NCI-H345 treated with DMSO at 0.1 percent for 48 hours (cell line): ENCODE data around the gene DLX3.
A peak's percentile ranks its signal among the peaks of the same experiment; 100 is the strongest.

Experiments used
- DNase-seq: peaks from one replicate; lab custom pipeline; 2025; ENCODE audit not compliant: unreplicated experiment; lab: John Stamatoyannopoulos, UW

The DLX3 gene

GRCh38 chr17:50024808-50025207 lies 29.8 kb upstream of the DLX3 start:
- no peak for DNase-seq

GRCh38 chr17:50023520-50023919 lies 28.5 kb upstream of the DLX3 start:
- DNase-seq: no peak

GRCh38 chr17:50022463-50023130 lies 27.6 kb upstream of the DLX3 start:
- DNase-seq: no peak

DNA sequence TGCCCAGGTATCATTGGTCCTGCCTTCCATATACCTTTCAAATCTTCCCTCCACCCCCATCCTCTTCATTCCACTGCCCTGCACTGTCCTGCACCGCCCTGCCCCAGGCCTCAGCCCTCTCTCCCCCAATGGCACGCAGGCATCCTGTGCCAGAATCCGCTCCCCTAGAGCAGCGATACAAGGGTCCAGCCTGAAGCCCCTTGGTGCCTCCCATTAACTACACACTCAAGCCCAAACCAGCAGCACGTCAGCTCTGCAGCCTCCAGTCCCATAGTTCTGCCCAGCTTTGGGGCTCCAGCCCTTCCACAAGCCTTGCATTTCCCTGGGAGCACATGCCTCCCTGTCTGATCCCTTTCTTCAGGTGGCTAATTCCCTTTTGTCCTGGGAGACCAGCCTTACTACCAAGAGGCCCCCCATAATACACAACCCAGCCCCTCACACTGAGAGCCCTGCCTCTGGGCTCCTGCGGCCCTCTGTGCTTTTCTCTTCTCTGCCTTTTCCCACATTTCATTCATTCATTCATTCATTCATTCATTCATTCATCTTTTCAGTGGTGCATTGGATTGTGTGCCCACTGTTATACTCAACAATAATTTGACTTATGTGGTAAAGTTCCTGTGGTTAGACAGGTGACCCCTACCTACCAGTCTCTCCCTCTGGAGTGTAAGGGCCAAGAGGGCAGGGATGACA lies 26.8 kb upstream of the DLX3 start:
- DNase-seq: no peak

DNA sequence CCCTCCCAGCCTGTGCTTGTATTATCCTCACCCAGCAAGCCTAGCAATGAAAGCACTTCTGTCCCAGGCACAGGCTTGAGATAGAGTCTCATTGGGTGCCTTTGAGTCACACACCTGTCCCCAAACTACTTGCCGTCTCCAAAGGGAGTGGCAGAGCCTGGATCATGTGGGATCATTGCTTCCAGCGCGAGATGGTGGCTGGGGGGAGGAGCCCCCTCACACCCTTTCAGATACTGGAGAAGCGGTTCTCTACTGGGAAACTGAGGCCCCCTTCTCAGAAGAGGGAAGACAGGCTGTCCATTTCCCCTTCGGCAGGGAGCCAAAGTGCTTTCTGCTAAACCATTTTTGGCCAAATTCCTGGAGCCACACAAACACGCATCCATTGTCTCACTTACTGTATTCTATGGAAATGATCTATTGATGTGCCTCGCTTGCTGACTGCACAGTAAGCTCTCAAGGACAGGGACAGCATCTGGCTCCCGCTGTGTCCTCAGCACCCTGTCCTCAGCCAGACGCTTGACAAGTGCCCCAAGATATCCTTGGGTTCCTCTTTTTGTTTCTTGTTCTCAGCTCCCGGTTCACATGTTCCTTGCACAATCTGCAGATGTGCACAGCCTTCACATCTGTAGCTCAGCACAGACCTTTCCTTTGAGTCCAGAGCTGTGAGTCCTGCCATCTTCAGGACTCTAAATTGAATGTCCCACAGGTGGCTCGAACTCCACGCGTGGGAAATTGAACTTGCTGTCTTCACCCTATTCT lies 26.0 kb upstream of the DLX3 start:
- no peak for DNase-seq

DNA sequence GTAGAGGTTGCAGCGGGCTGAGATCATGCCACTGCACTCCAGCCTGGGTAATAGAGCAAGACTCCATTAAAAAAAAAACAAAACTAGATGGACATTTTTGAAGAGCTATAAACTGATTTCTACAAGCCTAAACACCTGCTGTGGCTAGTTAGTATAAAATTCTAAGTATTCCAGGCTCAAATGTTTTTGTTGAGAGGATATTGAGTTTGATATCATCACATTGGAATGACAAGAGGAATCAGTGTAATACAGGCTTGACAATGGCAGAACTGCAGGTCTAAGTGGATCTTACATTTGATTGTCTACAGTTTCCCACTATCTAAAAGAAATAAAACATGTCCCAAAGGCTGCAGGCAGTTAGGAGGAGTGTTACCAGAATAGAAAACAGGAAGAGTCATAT lies 23.9 kb upstream of the DLX3 start:
- DNase-seq: no peak

DNA sequence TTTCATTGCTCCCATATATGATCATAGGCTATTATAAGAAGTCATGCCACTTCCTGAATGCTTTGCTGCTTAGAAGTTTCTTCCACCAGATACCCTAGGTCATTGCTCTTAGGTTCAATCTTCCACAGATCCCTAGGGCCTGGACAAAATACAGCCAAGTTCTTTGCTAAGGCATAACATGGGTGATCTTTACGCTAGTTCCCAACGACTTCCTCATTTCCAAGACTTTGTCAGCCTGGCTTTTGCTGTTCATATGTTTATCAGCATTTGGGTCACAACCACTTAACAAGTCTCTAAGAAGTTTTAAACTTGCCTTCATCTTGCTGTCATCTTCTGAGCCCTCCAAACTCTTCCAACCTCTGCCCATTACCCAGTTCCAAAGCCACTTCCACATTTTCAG lies 20.1 kb upstream of the DLX3 start:
- DNase-seq: no peak

DNA sequence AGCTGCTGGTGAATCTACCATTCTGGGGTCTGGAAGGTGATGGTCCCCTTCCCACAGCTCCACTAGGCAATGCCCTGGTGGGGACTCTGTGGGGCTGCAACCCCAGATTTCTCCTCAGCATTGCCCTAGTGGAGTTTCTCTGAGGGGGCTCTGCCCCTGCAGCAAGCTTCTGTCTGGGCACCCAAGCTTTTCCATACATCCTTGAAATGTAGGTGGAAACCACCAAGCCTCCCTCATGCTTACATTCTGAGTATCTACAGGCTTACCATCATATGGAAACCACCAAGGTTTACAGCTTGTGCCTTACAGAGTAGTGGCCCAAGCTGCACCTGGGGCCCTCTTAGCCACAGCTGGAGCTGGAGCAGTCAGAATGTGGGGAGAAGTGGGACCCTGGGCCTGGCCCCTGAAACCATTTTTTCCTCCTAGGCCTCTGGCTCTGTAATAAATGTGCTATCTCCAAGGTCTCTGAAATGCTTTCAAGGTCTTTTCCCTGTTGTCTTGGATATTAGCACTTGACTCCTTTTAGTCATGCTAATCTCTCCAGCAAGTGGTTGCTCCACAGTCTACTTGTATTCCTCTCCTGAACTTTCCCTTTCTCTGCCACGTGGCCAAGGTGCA lies 19.6 kb upstream of the DLX3 start:
- no peak for DNase-seq

DNA sequence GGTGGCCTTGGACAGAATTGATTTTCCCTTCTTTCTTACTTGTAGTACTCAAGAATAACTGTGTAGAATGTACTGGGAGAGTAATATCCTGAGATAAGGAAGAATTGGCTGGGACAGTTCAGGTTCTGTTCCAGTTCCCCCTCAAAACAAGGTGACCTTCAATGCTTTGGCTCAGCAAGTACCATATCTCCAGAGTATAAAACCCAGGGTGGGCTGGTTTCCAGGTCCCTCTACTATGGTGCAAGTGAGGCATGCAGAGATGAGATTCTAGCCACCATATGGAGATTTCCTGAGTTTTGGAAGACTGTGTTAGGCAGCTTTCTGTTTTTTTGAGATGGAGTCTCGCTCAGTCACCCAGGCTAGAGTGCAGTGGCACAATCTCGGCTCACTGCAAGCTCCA lies 18.1 kb upstream of the DLX3 start:
- no peak for DNase-seq

DNA sequence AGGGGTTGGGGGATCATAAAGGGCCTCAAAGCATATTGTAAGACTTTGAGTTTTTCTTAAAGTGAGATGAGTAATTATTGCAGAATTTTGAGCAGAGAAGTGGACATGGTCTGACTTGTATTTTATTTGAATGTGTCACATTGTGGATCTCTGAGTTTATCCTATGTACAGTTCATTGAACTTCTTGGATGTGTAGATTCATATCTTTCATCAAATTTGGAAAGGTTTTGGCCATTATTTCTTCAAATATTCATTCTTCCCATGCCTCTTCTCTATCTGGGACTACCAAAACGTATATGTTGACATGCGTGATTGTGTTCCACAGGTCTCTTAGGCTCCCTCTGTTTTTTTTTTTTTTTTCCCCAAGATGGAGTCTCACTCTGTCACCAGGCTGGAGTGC lies 14.3 kb upstream of the DLX3 start:
- DNase-seq: no peak

- DNase-seq: no peak
These were observed 8.9 kb upstream of the DLX3 start for GRCh38 chr17:50003911-50004310.

DNA sequence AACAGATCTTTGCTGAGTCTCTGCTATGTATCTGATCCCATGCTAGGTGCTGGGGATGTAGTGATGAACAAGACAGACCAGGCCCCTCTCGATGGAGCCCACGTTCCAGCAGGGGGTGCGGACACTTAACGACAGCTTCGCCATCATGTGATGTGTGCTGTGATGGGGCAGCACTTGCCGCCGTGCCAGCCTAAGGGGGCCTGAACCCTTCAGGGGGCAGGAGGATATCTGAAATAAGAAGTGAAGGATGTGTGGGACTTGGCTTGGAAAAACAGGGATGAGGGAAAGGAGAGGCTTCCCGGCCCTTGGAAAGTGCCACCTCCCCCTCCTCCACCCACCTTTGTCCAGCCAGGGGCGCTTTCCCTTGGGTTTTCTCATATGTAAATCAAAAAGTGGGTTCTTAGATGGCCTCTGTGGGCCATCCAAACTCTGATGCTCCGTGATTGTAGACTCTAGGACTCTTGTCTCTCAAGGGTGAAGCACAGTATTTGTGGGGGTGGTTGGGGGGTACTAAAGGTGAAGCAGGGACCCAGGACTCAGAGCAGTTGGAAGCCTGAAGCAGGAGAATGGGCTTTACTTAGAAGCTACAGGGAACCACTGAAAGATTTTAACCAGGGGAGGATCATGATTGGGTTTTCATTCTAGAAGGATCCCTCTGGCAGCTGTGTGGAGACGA lies 4.0 kb upstream of the DLX3 start:
- no peak for DNase-seq

- DNase-seq: peak; percentile 74
These were observed 3.0 kb upstream of the DLX3 start for GRCh38 chr17:49997773-49998703.

DNA sequence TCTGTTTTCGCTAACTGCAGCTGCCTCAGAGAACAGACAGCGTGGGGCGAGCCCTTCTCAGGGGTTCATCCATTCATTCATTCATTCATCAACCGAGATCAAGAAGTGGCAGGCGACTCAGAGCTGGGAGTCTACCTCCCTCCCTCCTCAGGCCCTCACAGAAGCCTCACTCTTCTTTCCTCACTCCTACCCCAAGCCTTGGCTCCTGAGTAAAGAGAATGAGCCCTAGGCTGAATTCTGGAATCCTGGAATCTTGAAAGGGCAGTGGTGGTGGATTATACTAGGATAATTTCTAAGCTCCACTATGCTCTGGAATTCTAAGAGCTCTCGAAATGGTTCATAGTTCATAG lies 2.3 kb upstream of the DLX3 start:
- DNase-seq: no peak

- no peak for DNase-seq
These were observed 1.7 kb upstream of the DLX3 start for GRCh38 chr17:49996495-49997300.

DNA sequence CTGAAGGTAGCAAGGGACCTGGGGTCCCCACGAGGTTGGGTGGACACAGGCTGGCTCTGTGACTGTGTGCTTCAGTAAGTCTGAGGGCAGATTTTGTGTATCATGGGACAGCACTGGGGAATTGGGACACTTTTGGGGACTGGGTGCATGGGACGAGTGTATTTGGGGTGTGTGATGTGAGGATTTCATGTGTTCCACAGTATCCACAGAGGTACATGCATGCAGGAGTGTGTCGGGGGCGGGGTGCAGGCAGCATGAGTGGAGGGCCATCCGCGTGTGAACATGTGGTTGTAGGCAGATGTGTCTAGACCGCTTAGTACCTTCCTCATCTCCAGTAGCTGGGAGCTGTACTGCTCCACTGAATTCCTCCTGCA lies 1.1 kb upstream of the DLX3 start:
- DNase-seq: no peak

DNA sequence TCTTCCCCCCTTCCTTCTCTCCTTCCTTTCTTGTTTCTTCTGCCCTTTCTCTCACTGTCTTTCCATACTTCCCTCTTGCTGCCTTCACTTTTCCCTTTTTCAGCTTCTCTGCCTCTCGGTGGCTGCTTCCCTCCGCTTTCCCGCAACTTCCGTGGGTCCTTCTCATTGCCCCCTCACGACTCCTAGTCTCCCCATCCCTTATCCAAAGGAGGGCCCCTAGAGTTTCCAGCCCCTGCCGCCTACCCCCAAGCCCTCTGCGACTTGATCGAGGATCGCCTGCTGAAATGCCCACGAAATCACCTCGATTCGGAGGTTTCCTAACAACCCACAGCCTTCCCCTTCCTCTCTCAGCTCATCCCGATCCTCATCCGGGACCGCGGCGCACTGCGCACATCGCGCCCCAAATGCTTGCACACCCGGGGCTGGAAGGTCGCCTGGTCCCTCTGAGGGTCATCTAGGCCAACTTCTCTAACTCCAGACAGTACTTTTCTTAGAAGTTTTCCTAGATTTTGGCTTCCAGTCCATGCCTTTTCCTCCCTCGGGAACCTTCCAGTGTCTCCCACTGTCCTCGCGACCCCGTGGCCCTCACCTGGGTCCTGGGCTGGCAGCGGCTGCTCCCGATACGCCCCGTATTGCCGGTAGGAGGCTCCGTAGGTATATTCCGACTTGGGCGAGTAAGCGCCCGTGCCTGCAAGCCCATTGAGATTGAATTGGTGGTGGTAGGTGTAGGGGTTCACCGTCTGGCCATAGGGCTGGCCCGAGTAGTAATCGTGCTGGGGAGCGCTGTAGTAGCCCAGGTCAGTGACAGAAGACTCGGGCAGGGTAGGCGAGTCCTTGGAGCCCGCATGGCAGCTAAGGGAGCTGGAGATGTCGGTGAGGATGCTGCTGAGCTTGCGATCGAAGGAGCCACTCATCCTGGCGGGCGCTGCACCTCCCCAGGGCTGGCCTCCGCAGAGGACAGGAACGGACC lies 654 bp downstream of the DLX3 start:
- no peak for DNase-seq

DNA sequence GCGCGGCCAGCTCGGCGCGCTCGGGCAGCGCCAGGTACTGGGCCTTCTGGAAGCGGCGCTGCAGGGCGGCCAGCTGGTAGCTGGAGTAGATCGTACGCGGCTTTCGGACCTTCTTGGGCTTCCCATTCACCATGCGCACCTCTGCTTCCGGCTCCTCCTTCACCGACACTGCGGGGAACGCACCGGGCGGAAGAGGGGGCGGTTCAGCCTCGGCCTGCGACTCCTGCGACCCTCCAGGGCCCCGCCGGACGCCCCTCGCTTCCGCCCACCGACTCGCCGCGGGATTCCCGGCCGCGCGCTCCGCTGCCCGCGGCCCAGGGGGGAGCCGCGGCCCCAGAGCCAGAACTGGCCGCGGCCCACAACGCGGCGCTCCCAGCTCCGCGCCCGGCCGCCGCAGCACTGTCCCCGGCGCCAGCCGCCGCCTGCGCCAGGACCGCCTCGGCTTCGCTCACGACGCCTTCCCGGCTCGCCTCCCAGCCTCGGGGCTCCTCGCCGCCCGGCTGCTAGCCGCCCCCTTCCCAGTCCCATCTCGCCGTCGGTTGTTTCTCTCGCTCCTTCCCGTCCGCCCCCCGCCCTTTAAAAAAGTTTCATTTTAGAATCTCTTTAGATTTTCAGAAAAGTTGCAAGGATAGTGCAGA lies 1.5 kb downstream of the DLX3 start:
- no peak for DNase-seq
